GM19372 (cell line): ENCODE measurements around the gene ABCC6.

Experiments
- ATAC-seq: cut with Tn5 transposase; IDR thresholded peaks from one replicate; pipeline ENCODE4 v1.9.1; 2021; ENCODE audit warnings: mild to moderate bottlenecking, low read depth, moderate library complexity; ENCODE audit not compliant: unreplicated experiment

Gene ABCC6

DNA sequence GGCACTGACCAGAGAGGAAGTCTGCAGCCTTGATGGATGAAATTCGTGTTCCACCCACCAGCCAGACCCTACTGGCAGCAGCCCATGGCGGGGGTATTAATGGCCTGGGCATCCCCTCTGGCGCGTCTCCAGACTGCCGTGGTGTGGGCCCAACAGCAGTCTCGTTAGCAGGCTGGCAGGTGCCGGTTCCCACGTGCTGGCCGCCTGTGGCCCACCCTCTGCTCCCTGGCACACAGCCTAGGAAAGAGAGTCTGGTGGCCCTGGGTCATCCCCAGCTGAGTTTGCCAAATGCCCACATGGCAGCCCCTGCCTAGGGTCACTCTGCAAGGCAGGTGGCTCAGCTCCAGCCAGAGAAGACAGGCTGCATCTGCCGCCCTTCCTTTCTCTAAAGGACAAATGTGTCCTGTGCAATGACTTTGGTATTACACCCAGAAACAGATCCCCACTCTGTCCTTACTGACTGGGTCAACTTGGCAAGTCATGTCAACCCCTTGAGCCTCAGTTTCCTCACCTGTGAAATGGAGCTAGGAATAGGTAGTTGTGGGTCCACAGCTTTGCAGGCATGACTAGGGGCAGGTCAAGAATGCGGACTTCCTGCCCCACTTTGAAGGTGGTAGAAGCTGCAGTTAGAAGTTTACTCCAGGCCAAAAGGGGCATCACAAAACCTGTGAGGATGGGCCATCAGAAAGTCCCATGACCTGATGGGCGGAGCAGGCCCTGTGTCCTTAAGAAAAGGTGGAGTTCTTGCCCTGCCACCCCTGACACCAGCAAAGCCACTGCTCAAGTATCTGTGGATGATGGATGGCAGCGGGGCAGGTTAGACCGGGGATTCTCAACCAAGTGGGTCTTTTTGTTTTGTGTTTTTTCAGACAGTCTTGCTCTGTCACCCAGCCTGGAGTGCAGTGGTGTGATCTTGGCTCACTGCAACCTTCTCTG lies 76.6 kb downstream of the ABCC6 start:
- no peak for ATAC-seq

DNA sequence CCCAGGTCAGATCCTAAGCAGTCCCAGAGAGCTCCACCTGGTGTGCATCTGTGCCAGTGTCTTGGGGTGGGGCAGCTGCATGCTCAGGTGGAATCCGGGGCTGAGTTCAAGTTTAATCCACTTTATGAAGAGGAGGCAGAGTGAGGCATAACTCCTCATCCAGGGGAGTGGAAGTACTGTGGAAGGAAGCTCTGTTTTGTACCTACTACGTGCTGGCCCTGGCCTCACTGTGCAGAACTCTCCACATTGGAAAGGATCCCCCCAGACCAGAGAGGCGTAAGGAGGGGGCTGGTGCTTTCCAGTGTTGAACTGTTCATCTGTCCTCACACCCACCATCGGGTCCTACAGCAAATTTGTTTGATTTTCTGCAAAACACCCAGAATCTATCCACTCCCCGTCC lies 78.0 kb downstream of the ABCC6 start:
- ATAC-seq: no peak

DNA sequence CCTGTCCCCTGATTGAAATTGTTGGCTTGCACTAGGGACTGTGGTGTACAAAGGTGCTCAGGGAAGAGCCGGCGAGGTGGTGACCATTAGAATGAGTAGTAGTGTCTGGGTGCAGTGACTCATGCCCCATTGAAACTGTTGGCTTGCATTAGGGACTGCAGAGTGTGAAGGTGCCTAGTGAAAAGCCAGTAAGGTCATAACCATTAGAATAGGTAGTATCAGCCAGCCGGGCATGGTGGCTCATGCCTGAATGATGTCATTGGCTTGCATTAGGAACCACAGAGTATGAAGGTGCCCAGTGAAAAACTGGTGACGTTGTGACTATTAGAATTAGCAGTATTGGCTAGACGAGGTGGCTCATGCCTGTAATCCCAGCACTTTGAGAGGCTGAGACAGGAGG lies 78.9 kb downstream of the ABCC6 start:
- ATAC-seq: no peak

DNA sequence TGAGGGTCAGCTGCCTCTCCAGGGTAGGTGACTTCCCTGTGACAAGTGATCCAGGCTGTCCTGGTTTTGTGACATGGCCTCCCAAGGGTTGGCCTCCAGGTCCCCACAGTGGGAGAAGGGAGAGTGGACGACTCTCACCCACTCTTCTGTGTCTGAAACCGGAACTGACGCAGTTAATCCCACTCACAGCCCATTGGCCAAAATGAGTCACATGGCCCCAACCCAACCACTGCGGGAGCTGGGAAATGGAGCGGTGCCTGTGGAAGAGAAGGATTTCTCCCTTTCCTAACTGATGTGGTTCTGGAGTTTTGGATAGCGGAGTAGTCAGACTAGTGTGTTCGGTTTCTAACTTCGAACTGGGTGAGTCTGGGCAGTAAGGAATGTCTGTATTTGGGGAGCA lies 79.4 kb downstream of the ABCC6 start:
- ATAC-seq: no peak

DNA sequence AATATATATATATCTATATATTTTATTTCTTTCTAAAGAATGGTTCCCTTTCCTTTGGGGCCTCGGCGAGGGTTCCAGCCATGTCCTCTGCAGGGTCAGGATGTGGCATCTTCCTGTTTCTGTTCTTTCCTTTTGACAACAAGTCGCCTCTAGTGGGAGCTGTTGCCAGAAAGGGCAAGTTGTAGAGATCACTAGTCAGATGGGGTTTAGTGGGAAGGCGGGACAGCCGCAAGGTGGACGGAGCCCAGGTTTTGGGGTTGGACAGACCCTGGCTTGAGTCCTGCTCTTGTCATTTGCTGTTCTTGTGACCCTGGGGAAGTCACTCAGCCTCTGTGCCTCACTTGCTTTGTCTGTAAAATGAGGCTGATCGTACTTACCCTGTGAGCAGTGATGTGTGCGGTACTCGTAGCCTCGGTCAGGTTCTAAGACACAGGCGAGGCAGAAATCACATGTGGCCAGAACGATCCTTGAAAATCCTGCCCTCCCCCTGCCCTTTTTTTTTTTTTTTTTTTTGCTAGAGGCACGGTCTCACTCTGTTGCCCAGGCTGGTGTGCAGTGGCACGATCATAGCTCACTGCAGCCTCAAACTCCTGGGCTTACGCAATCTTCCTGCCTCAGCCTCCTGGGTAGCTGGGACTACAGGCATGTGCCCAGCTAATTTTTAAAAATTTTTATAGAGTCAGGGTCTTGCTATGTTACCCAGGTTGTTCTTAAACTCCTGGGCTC lies 80.1 kb downstream of the ABCC6 start:
- no peak for ATAC-seq

DNA sequence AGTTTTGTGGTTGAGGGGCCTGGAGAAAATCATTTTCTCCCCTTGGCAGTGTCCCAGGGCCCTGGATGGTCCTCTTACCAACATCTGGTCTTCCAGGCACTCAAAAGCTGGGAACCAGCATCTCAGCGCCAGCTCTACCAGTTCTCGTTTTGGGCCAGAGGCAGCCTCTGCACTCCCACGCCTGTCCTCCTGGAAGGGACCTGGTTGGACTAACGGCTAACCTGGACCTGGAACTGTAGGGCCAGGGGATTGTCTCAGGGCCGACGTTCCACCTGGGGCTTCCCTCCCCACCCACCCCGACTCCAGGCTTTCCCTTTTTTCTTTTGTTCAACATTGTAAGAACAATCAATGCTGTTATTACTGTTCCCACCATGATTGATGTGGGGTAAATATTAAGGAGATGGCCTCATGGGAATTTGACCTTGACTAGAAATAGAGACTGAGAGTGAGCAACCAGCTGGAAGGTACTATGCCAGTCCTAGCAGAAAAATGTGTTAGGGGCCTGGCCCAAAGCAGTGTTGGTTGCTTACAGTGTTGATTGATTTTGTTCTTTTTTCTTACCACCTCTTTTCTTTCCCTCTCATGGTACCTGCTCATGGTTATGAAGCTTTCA lies 81.4 kb downstream of the ABCC6 start:
- no peak for ATAC-seq

DNA sequence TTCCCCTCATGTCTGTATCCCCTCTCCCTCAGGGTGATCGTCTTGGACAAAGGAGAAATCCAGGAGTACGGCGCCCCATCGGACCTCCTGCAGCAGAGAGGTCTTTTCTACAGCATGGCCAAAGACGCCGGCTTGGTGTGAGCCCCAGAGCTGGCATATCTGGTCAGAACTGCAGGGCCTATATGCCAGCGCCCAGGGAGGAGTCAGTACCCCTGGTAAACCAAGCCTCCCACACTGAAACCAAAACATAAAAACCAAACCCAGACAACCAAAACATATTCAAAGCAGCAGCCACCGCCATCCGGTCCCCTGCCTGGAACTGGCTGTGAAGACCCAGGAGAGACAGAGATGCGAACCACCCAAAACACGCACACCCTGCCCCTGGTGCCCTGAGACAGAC lies 82.2 kb downstream of the ABCC6 start:
- no peak for ATAC-seq

DNA sequence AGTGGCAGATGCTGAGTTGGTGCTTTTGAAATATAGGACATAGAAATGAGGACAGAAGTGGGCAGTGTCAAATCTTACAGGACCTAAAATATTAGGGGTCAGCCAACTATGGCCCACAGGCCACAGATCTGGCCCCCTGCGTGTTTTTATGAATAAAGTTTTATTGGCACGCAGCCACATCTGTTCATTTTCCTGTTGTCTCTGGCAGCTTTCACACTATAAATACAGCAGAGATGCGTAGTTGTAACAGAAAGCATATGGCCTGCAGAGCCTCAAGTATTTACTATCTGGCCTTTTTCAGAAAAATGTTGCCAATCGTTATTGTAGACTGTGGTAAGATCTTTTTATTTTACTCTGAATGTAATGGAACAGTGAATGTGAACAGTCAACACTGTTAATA lies 82.8 kb downstream of the ABCC6 start:
- ATAC-seq: no peak

DNA sequence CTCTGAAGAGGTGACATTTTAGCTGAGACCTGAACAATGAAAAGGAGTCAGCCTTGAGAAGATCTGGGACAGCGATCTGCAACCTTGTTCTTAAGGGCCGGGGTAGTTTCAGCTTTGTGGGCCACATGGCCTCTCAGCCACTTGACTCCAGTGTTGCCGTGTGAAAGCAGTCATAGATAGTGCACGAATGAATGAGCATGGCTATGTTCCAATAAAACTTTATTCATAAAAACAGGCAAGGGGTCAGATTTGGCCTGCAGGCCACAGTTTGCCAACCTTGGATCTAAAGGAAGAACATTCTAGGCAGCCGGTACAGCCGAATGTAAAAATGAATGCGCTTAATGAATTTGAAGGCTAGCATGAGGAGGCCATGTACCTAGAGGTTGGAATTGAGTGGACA lies 83.5 kb downstream of the ABCC6 start:
- ATAC-seq: no peak

DNA sequence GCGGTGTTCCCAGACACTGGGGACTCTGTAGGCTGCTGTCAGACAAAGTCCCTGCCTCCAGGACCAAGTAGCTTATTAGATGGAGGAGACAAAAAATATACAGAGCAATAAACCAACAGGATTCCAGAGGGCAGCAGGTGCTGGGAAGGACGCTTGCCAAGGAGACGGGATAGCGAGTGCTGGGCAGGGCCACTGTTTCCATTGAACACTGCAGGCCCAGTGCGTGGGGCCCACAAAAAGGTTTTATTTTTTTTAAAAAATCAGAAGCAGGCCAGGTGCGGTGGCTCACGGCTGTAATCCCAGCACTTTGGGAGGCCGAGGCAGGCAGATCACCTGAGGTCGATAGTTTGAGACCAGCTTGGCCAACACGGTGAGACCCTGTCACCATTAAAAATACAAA lies 84.2 kb downstream of the ABCC6 start:
- ATAC-seq: no peak

DNA sequence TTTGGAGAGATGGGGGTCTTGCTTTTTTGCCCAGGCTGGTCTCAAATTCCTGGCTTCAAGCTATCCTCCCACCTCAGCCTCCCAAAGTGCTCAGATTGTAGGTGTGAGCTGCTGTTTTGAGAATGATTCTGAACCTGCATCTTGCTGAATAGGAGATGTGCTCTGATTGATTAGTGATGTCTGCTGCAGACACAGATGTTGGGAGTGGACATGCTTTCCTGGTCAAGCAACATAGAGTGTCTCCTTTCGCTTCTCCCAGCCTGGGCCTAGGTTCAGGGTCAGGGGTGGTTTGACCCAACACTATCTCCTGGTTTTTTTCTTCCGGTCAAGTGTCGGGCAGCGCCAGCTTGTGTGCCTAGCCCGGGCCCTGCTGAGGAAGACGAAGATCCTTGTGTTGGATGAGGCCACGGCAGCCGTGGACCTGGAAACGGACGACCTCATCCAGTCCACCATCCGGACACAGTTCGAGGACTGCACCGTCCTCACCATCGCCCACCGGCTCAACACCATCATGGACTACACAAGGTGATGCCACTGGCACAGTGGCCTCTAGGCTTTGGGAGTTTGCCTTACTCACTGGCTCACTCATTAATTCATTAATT lies 85.2 kb downstream of the ABCC6 start:
- ATAC-seq: no peak

DNA sequence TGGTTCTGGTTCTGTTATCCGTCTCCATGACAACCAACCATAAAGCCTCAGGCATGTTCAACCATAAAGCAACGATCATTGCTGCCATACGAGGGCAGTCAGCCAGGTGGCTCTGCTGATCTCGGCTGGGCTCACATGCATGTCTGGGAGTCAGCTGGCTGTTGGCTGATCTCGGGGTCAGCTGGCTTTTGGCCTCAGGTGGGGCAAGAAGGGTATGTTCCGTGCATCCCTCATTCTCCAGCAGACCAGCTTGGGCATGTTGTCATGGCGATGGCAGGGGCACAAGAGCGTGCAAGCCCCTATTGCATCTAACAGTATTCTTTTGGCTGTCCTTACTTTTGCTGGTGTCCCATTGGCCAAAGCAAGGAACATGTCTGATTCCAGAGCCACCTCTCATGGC lies 86.2 kb downstream of the ABCC6 start:
- no peak for ATAC-seq

DNA sequence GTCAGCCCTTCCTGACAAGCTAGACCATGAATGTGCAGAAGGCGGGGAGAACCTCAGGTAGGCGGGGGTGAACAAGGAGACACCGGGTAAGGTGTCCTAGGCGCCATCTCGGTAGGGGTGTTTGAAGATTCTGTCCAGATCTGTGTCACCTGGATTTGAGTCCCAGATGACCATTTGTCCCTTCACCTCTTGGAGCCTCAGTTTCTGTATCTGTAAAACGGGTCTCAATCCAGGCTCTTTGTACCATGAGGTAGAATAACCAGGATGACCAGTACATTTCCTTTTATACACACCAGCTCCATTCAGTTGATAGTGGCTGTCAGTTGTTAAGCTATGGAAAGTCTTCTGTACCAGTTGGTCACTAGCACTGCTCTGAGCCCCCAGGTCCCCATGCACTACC lies 86.7 kb downstream of the ABCC6 start:
- ATAC-seq: no peak

DNA sequence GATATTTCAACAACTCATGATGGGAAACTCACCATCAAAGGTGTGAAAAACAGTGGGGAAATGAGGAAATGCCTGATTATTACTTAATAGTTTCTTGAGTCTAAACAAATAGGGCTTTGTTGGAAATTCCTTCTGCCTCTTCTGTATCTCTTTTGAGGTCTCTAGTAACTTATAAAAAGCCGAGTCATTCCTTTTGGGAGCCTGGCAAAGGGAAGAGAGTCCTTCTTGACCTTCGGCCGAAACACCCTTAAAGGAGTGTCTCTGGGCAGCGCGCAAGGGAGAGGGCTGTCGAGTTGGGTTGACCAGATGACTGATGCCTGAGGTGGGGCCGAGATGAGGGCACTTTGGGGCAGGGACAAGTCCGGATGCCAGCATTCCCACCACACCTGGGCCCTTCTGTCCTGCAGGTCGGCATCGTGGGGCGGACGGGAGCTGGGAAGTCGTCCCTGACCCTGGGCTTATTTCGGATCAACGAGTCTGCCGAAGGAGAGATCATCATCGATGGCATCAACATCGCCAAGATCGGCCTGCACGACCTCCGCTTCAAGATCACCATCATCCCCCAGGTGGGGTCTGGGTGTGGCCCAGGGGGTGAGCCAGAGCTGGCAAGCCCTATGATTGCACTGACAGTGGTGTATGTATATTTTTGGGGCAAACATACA lies 89.2 kb downstream of the ABCC6 start:
- ATAC-seq: no peak

DNA sequence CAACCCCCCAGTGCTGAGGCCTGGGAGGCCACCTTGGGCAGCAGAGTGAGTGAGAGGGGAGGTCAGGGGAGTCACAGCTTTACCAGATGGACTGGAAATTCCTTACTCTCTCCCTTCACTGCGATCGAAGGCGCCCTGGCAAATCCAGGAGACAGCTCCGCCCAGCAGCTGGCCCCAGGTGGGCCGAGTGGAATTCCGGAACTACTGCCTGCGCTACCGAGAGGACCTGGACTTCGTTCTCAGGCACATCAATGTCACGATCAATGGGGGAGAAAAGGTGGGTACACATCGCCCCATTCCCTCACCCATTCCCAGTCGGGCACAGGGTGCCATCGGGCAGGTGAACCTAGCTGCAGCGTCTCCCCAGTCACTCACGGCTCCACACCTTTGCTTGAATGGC lies 91.6 kb downstream of the ABCC6 start:
- no peak for ATAC-seq

DNA sequence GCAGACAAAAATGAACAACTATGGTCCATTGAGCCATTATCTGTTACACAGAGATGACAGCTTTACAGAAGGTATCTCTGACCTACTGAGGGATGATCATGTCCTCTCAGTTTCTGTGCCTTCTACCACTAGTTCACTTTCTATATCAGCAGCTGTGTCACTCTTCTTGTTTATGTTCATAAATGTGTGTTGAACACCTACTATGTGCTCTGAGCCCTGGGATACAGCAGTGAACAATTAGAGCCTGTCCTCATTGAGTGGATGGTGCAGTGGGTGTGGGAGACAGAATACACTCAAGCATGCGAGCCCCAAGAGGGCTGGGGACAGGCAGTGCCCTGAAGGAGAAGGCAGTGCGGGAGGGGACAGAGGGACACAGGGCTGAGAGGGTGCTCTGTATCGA lies 92.1 kb downstream of the ABCC6 start:
- no peak for ATAC-seq

DNA sequence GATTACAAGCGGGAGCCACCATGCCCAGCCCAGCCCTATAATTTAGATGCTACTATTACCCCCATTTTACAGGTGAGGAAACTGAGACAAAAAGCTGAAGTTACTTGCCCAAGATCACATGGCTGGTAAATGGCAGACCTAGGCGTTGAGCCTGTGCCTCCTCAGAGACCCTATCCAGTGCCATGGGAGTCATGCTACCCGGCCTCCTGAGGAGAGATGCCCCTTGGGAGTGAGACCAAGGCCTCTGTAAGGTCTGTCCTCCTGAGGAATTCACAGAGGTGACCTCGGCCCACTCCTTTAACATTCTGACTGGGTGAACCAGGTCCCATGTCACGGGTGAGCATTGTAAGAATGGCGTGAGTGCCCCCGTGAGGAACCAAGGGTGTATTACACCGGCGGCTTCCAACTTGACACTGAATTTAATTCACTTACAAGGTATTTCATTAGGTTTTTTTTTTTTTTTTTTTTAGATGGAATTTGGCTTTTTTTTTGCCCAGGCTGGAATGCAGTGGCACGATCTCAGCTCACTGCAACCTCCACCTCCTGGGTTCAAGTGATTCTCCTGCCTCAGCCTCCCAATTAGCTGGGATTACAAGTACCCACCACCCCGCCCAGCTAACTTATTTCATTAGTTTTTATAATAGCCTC lies 95.7 kb downstream of the ABCC6 start:
- no peak for ATAC-seq

DNA sequence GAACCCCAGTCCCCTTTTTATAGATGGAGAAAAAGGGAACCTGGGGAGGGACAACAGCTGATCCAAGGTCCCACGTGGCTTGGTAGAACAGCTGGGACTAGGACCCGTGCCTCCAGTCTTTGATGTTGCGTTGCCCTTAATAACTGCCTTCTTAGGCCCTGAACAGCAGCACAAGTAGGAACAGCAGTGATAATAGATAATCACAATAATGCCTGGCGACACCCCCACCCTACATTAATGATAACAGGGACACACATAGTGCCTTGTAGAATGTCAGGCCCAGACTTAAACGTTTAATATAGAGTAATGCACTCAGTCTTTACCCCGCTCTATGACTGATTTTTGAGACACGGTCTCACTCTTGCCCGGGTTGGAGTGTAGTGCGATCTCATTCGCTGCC lies 96.4 kb downstream of the ABCC6 start:
- ATAC-seq: no peak

DNA sequence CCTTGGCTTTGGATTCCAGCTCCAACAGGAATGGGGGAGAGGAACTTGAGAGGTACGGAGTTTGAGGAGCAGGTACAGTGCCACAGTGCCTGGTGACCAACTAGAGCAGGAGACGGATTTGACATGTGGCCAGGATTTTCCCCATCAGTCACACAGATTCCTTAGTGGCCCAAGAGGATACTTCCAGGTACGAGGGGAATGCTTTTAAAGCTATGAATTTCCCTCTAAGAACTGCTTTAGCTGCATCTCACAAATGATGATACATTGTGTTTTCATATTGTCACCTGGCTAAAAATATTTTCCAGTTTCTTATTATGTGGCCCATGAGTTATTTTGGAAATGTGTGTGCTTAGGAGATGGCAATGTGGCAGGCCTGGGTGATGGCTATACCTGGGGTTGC lies 98.3 kb downstream of the ABCC6 start:
- no peak for ATAC-seq

DNA sequence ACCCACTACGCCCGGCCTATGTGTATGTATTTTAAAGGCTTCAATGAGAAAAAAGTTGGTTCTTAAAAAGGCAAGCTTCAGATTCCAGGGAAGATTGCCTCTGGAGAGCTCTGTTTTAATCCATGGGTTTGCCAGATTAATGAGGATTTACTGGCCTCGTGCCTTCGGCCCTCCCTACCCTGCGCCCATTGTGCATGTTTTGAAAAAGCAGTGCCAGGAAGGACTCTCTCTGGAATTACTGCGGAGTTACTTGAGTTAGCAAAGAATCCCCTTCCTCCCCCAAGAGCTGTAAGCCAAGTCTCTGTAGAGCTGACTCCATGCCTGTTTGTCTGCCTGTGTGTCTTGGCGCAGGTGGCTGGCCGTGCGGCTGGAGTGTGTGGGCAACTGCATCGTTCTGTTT lies 98.9 kb downstream of the ABCC6 start:
- no peak for ATAC-seq
